ENCODE results near the gene DPH3. TPM values are rescaled to one million over a fixed set of nuclear protein-coding genes. Genes with fewer than 3 reads are reported as not detected.

The DPH3 gene
- total and polyA plus RNA-seq, 2 of the 8 experiments (the other 6 are each of a cell fraction or from before 2014, with no cell fraction given), result 9.8 to 40.1 TPM

DNA sequence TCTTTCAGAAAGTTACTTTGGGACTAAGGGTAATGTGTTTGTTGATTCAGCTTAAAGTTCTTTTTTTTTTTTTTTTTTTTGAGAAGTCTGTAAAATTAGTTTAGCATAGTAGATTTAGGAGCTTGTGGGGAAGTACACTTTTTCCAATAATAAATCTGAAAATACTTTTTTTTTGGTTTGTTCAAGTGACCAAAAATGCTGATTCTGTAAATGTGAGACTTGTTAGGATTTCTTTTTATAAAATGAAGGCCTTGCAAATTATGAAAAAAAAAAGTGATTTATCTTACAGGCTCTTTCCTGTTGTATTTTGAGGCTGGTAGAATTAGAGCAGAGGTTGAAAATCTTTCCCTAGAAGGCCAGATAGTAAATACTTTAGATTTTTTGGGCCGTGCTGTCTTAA lies 7.8 kb upstream of the DPH3 start:
- no peak overlapping the region for H3K9ac ChIP-seq (replicated peaks in 1 of 4; ENCODE audit: extremely low read depth in 1 of 4, low read depth in 3 of 4, low read length in 3 of 4)
- H3K4me1 ChIP-seq (replicated peaks in 1 of 4; ENCODE audit: control insufficient read depth in 3 of 4, insufficient read depth in 4 of 4, low read length in 3 of 4), result no peaks in the 10 kb centered on the region
- H4K20me1 ChIP-seq (replicated peaks in 1 of 2; ENCODE audit: control insufficient read depth in 1 of 2, insufficient read depth in 2 of 2, low read length in 2 of 2), result peaks cover 0 to 3% of the 10 kb centered on the region in 2 experiments
- no peak overlapping the region for H3K4me2 ChIP-seq (ENCODE audit: insufficient read depth in 1 of 2, low read depth in 2 of 2, low read length in 2 of 2)
- no peak overlapping the region for H4K91ac ChIP-seq (replicated peaks; ENCODE audit: insufficient read length, low read length)
- no peak overlapping the region for H3K56ac ChIP-seq (replicated peaks; ENCODE audit: insufficient read length, low read depth, low read length)
- no peak overlapping the region for H3K23ac ChIP-seq (ENCODE audit: insufficient read length)
- no peak overlapping the region for H3K18ac ChIP-seq (ENCODE audit: extremely low read depth, low read length)
- H3K9me3 ChIP-seq (ENCODE audit: insufficient read depth in 2 of 2, low read depth in 1 of 2, low read length in 1 of 2), result no peaks in the 10 kb centered on the region
- H2BK5ac ChIP-seq (ENCODE audit: low read depth, low read length), result no peak overlapping the region
- no peak for DNase-seq (ENCODE audit: low read depth in 1 of 2, low spot score in 2 of 2)
- H3K79me1 ChIP-seq (ENCODE audit: low read depth, low read length), result no peaks in the 10 kb centered on the region; the same call in 1 of the 2 replicates
- FAIRE-seq, result no peak
- no peak overlapping the region for H4K5ac ChIP-seq (ENCODE audit: insufficient read length, low read depth, low read length)
- H2AFZ ChIP-seq (ENCODE audit: low read length), result no peak overlapping the region
- peaks cover 0 to 1% (median 0%) of the 10 kb centered on the region in 4 experiments; a peak in 1 of 7 replicates for H3K27me3 ChIP-seq (replicated peaks in 1 of 4; ENCODE audit: control insufficient read depth in 3 of 4, extremely low read depth in 1 of 4, insufficient read depth in 3 of 4, low read length in 3 of 4)
- no peak overlapping the region for H3K4me3 ChIP-seq (ENCODE audit: extremely low read depth in 1 of 4, insufficient read depth in 2 of 4, low read depth in 3 of 4, low read length in 4 of 4)
- H3K14ac ChIP-seq (ENCODE audit: insufficient read length), result no peak overlapping the region
- H3K4ac ChIP-seq (replicated peaks; ENCODE audit: insufficient read length, low read depth, low read length), result no peak overlapping the region
- H3K36me3 ChIP-seq (ENCODE audit: control insufficient read depth in 2 of 4, insufficient read depth in 4 of 4, low read length in 3 of 4), result peaks cover 5 to 50% (median 23%) of the 10 kb centered on the region in 4 experiments; a peak in 7 of 8 replicates
- H3K79me2 ChIP-seq (ENCODE audit: control insufficient read depth in 1 of 2, insufficient read depth in 2 of 2, low read length in 2 of 2), result peaks cover 0 to 16% of the 10 kb centered on the region in 2 experiments; a peak in 2 of 4 replicates
- H3K23me2 ChIP-seq (ENCODE audit: low read depth, low read length), result no peaks in the 10 kb centered on the region
- H3K27ac ChIP-seq (ENCODE audit: low read depth, low read length), result no peak overlapping the region
- no peak overlapping the region for H2AK5ac ChIP-seq (ENCODE audit: low read depth, low read length)
- ChIA-PET CTCF (ENCODE audit: partially characterized antibody) (interaction anchor here (0.7 to 1.0 kb wide), 3 partner anchors 8 to 48 kb away, joined by 3 to 6 read pairs (median 3); no protein-coding TSS in a partner anchor), POLR2A (ENCODE audit: partially characterized antibody) (no interaction called here)
- H2BK15ac ChIP-seq (ENCODE audit: low read length), result no peak overlapping the region
- WGBS, 2 experiments (ENCODE audit: extremely low coverage in 1 of 2, insufficient coverage in 1 of 2, insufficient read length in 1 of 2, insufficient replicate concordance in 2 of 2, low coverage in 1 of 2, low lambda C conversion rate in 2 of 2, missing lambda C conversion rate in 1 of 2), result 81% methylated on average over 1 of the region's 1 CpG; no CpG with 5 or more reads in 1 of the 2 experiments
- H2BK120ac ChIP-seq (replicated peaks; ENCODE audit: low read depth, low read length), result no peak overlapping the region
- no peak overlapping the region for H2BK12ac ChIP-seq (ENCODE audit: low read depth, low read length)
- no peak overlapping the region for H2BK20ac ChIP-seq (ENCODE audit: low read length)
- H4K8ac ChIP-seq (ENCODE audit: extremely low read depth, insufficient read depth, low read length), result no peak overlapping the region
- TF ChIP-seq KDM4A (IDR thresholded peaks at IDR 0.05; ENCODE audit: low read depth, low read length, severe bottlenecking) (no peak), SIRT6 (IDR thresholded peaks at IDR 0.05; ENCODE audit: low read length) (no peak), POU5F1 (IDR thresholded peaks at IDR 0.05; ENCODE audit: low read depth, low read length) (no peak), SP4 (IDR thresholded peaks at IDR 0.05; ENCODE audit: low read length) (no peak), BRCA1 (IDR thresholded peaks at IDR 0.05; ENCODE audit: low read depth, low read length) (no peak), CEBPB (IDR thresholded peaks at IDR 0.05; ENCODE audit: low read depth, low read length) (no peak), RBBP5 (IDR thresholded peaks at IDR 0.05; ENCODE audit: borderline replicate concordance, low read depth, low read length) (no peak), NANOG (IDR thresholded peaks at IDR 0.05; ENCODE audit: insufficient read depth, low read depth, low read length, poor library complexity, severe bottlenecking) (no peak), CBX5 (IDR thresholded peaks at IDR 0.05; ENCODE audit: low read depth, low read length) (no peak), RAD21 (IDR thresholded peaks at IDR 0.05 in 1 of 2, conservative IDR thresholded peaks at IDR 0.05 in 1 of 2; ENCODE audit: low read depth in 2 of 2, low read length in 2 of 2) (no peak), POLR2AphosphoS5 (IDR thresholded peaks at IDR 0.05; ENCODE audit: low read depth, low read length) (no peak)
- TF ChIP-seq, protein P1, sequence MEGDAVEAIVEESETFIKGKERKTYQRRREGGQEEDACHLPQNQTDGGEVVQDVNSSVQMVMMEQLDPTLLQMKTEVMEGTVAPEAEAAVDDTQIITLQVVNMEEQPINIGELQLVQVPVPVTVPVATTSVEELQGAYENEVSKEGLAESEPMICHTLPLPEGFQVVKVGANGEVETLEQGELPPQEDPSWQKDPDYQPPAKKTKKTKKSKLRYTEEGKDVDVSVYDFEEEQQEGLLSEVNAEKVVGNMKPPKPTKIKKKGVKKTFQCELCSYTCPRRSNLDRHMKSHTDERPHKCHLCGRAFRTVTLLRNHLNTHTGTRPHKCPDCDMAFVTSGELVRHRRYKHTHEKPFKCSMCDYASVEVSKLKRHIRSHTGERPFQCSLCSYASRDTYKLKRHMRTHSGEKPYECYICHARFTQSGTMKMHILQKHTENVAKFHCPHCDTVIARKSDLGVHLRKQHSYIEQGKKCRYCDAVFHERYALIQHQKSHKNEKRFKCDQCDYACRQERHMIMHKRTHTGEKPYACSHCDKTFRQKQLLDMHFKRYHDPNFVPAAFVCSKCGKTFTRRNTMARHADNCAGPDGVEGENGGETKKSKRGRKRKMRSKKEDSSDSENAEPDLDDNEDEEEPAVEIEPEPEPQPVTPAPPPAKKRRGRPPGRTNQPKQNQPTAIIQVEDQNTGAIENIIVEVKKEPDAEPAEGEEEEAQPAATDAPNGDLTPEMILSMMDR (IDR thresholded peaks at IDR 0.05; ENCODE audit: control extremely low read depth in 1 of 3, insufficient read depth in 1 of 3, low read depth in 1 of 3, low read length in 3 of 3), result no peak
